Measurements from ENCODE around the gene CELSR1. TPM values are rescaled to one million over a fixed set of nuclear protein-coding genes. Genes with fewer than 3 reads are reported as not detected.

The CELSR1 gene
- total RNA-seq, 1 experiment from 2014 or later: 37.6 TPM

DNA sequence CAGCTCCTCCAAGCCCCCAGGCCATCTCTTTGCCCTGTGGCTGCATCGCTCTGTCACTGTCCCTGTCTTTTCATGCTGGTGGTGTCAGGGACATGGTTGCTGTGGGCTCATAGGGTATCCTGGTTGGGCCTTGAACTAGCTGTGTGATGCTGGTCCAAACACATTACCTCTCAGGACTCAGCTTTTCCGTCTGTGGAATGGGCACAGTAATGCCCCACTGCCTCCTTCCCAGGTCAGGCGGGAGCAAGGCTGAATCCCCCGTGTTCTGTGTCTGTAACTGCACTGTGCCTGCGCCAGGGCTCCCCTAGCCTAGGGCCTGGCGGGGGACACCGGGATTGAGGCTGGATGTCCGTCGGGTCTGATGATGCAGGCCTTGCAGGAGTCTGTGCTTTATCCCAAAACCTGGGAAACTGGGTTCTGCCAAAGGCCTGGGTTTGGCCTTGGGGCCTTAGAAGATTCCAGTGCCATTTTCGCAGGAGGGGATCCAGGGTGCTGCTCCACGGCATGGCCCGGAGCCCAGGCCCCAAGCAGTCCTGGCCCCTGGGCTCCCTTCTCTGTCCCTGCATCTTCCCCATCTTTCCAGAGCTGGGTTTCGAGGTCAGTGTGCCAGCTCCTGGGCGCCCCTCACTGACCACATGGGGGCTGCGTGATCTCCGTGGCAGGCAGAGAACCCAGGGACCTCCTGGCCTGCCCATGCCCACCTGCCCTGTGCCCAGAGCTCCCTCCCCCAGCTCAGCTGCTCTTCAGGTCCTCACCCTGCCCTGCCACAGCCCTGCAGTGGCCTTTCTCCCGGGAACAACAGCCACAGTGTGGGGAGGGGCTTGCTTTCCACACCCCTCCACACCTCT is 32.7 kb upstream of the CELSR1 start:
- no peak overlapping the region for H3K4me3 ChIP-seq
- intact Hi-C loops (cut with micrococcal nuclease; ENCODE audit: unreplicated experiment): loop anchor here (10.0 kb wide), 1 partner anchor 95 kb away; no protein-coding TSS in a partner anchor
- H3K27ac ChIP-seq: no peak overlapping the region
- H3K4me2 ChIP-seq: no peak overlapping the region
- no peaks in the 10 kb centered on the region for H3K27me3 ChIP-seq (ENCODE audit: insufficient read depth, low read depth)
- no peaks in the 10 kb centered on the region for H3K36me3 ChIP-seq (ENCODE audit: low read depth)
- POLR2A ChIA-PET (ENCODE audit: unreplicated experiment): no interaction called here
- no TSS peak for BruUV-seq (replicated peaks)
- no peaks in the 10 kb centered on the region for H4K20me1 ChIP-seq (ENCODE audit: insufficient read depth)
- H3K9me2 ChIP-seq (ENCODE audit: insufficient read depth): no peaks in the 10 kb centered on the region
- no peak for TF ChIP-seq EZH2 (IDR thresholded peaks at IDR 0.05; ENCODE audit: low read depth)
- no peak for TF ChIP-seq CTCF (conservative IDR thresholded peaks at IDR 0.05)
- no peaks in the 10 kb centered on the region for H3K79me2 ChIP-seq (ENCODE audit: low read depth)
- H2AFZ ChIP-seq: no peak overlapping the region
- CTCF ChIA-PET: no interaction called here
- peaks cover 16% of the 10 kb centered on the region for H3K4me1 ChIP-seq (replicated peaks; ENCODE audit: insufficient read depth)
- H3F3A ChIP-seq (ENCODE audit: insufficient read depth, low read depth): peaks cover 27% of the 10 kb centered on the region
- peaks cover 5% of the 10 kb centered on the region; the same call in 1 of the 2 replicates for H3K9me3 ChIP-seq (ENCODE audit: insufficient read depth, low read depth)
- DNase-seq: no peak

- intact Hi-C loops (cut with micrococcal nuclease; ENCODE audit: unreplicated experiment): loop anchor here (10.0 kb wide), 1 partner anchor 96 kb away; no protein-coding TSS in a partner anchor
- no peak overlapping the region for H3K4me3 ChIP-seq
- no peaks in the 10 kb centered on the region for H3K79me2 ChIP-seq (ENCODE audit: low read depth)
- peaks cover 11% of the 10 kb centered on the region for H3K4me1 ChIP-seq (replicated peaks; ENCODE audit: insufficient read depth)
- H3K27ac ChIP-seq: no peak overlapping the region
- peaks cover 19% of the 10 kb centered on the region for H3F3A ChIP-seq (ENCODE audit: insufficient read depth, low read depth)
- POLR2A ChIA-PET (ENCODE audit: unreplicated experiment): no interaction called here
- DNase-seq: no peak
- H3K36me3 ChIP-seq (ENCODE audit: low read depth): no peaks in the 10 kb centered on the region
- H4K20me1 ChIP-seq (ENCODE audit: insufficient read depth): no peaks in the 10 kb centered on the region
- H3K9me3 ChIP-seq (ENCODE audit: insufficient read depth, low read depth): peaks cover 5% of the 10 kb centered on the region; the same call in 1 of the 2 replicates
- H2AFZ ChIP-seq: 0 out of 2 replicates have a peak overlapping the region, but pooled peaks have one; percentile 9
- TF ChIP-seq CTCF (conservative IDR thresholded peaks at IDR 0.05): no peak
- TF ChIP-seq EZH2 (IDR thresholded peaks at IDR 0.05; ENCODE audit: low read depth): no peak
- no peaks in the 10 kb centered on the region for H3K27me3 ChIP-seq (ENCODE audit: insufficient read depth, low read depth)
- BruUV-seq (replicated peaks): no TSS peak
- H3K4me2 ChIP-seq: no peak overlapping the region
- no peaks in the 10 kb centered on the region for H3K9me2 ChIP-seq (ENCODE audit: insufficient read depth)
- CTCF ChIA-PET: no interaction called here
These were observed 31.8 kb upstream of the CELSR1 start for GRCh38 chr22:46569055-46569847.

GRCh38 chr22:46568102-46568809 is 30.8 kb upstream of the CELSR1 start:
- Histone ChIP-seq H3K4me3 (no peak overlapping the region), H2AFZ (peak overlapping the region; percentile 9; the same call in 1 of the 2 replicates), H3K36me3 (ENCODE audit: low read depth) (no peaks in the 10 kb centered on the region), H4K20me1 (ENCODE audit: insufficient read depth) (no peaks in the 10 kb centered on the region), H3K4me2 (no peak overlapping the region), H3K4me1 (replicated peaks; ENCODE audit: insufficient read depth) (peaks cover 12% of the 10 kb centered on the region), H3K27ac (no peak overlapping the region), H3K79me2 (ENCODE audit: low read depth) (no peaks in the 10 kb centered on the region), H3K9me2 (ENCODE audit: insufficient read depth) (no peaks in the 10 kb centered on the region), H3F3A (ENCODE audit: insufficient read depth, low read depth) (peaks cover 17% of the 10 kb centered on the region), H3K9me3 (ENCODE audit: insufficient read depth, low read depth) (peaks cover 5% of the 10 kb centered on the region; the same call in 1 of the 2 replicates), H3K27me3 (ENCODE audit: insufficient read depth, low read depth) (no peaks in the 10 kb centered on the region)
- intact Hi-C loops (cut with micrococcal nuclease; ENCODE audit: unreplicated experiment): loop anchor here (10.0 kb wide), 1 partner anchor 97 kb away; no protein-coding TSS in a partner anchor
- POLR2A ChIA-PET (ENCODE audit: unreplicated experiment): no interaction called here
- BruUV-seq (replicated peaks): no TSS peak
- CTCF ChIA-PET: no interaction called here
- DNase-seq: peak in 1 of 2 experiments; percentile 57
- TF ChIP-seq CTCF (conservative IDR thresholded peaks at IDR 0.05) (no peak), EZH2 (IDR thresholded peaks at IDR 0.05; ENCODE audit: low read depth) (no peak)
